GM19238 (cell line): Measurements from ENCODE around the gene GPR148.

ENCODE experiments used
- DNase-seq: peaks from one replicate; pipeline ENCODE4 v3.0.0; 2011; ENCODE audit warnings: low spot score; ENCODE audit not compliant: insufficient read length

Gene GPR148

GRCh38 chr2:130749078-130749477 lies 20.2 kb downstream of the GPR148 start:
- no peak for DNase-seq

DNA sequence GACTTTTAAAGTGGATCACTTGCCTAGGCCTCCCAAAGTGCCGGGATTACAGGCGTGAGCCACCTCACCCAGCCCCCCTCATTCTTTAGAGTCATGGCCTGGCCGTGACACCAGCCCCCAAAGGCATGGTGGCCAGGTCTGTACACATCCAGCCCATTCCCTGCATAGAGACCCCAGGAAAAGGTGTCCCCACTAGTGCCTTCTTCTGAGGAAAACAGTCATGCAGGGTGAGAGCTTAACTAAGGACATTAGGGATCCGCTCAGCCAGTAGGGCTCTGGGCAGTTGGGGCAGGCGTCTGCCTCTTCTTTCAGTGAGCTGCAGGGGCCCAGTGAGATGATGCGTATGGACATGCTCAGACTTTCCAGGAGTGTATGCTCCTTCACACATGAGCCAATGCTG lies 20.8 kb downstream of the GPR148 start:
- DNase-seq, result no peak

DNA sequence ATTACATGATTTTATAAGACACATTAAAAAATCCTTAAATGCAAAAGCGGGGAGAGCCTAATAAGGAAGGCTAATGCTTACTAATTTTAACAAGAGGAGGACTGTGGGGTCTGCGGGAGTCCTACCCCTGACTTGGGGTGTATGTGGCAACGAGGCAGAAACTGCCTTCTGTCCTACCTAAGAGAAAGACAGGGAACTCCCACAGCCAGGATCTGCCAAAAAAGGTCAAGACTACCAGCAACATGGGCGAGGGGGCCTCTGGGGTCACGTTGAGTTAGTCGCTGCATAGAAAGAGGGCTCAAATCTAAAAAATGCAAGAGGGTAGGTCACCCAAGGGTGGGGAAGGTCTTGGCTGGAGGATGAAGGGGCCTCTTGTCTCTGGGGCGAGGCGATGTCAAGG lies 25.9 kb downstream of the GPR148 start:
- no peak for DNase-seq

GRCh38 chr2:130755256-130756052 lies 26.6 kb downstream of the GPR148 start, which contains the start of gene AMER3:
AMER3 (plus strand) TSS chr2:130755540; CDS start chr2:130762073, 6,533 bp downstream.
- no peak for DNase-seq

DNA sequence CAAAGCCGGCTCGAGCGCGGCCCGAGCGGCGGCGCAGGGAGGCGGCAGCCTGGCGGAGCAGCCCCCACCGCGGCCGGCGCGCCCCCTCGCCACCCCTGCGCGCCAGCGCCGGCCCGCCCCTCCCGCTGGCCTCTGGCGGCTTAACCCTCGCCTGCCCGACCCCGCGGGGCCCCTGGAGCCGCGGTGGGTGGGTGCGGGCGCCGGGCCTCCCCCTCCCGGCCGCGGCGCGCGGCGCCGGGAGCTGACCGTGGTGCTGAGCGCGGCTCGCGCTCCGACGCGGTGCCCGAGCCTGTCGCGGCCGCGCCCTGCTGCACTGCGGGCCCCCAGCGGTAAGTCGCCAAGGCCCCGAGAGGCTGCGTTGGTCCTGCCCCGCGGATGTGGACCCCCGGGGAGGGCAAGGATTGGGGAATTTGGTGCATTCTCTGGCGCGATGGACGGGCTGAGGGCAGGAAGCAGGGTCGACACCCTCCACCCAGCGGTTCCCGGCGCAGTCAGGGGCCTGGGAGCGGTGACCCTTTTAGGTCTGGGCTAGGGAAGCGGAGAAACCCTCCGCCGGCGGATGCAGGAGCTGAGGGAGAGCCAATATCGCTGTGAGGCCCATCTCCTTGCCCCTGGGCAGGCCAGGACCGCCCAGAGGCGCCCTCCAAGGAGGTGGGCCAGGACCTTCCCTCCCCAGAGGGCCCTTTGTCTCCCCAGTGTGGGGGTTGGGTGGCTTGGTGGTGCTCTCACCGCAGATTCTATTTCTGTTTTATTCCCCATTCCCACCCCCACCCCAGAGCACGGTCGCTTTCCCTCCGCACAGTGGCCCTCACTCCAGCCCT lies 27.4 kb downstream of the GPR148 start:
- peak; percentile 30 for DNase-seq

DNA sequence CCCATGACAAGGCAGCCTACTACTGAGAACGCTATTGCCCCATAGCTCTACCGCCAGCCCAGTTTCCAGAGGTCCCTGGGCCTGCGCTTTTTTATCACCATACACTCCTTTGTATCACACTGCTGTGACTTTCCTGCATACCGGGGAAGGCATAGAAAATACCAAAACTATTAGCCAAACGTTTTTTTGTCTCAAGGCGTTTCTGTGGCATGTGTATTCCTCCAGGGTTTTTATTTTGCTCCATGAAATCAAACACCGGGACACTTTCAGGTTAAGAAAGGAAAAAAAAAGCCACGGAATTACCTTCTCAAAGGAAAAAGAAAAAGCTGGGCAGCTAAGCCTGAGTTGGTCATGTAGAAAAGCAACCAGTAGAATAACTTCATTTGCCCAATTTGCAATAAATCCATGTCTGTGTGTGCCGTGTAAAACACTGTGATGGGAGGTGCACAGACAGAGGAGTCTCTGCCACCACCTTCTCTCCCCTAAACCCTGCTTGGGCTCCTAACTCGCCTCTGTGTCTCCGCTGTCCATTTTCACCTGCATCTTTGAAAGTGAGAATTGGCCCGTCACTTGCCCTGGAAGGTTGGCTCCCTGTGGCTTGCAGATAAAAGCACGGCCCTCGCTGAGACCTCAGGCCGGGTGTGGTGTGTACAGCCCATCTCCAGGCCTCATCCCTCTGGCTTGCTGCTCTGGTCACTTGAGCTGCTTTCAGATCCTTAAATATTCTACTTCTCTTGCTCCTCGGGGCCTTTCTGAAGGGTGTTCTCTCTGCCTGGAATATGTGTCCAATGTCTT lies 28.2 kb downstream of the GPR148 start:
- DNase-seq, result no peak

DNA sequence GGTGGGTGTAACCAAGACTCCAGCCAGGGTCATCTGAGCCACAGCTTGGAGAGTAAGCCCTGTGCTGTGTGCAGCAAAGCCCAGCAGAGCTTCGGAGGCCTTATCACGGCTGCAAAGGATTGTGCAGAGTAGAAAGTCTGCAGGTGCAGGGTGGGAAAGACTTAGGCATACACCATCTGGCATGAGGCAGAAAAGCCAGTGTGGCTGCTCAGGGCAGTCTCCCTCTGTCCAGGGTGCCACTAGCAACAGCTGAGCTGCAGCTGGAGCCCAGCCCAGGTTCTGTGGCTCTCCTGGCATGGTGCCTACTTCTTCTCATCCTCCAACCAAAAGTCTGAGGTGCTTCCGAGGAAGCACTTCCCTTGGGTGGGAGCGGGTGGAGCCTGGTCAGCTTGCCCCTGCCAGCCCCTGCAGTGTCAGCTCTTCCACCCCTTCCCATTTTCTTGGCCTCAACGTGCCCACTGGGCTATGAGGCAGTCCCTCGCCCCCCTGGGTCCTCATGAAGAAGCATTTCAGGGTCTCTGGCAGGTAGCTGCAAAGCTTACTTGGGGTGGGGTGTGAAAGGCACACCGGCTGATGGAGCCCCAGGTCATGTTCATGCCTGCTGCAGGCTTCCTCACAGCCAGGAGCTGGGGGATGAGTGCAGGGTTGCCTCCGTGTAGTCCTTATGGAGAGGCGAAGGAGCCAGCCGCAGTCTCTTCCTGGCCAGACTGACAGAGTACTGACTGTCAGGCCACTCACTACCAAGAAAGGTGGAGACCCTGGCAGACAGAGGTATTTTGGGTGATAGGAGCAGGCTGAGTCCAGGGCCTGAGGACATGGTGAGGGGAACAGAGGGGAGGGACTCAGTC lies 31.3 kb downstream of the GPR148 start:
- no peak for DNase-seq

GRCh38 chr2:130760754-130761751 lies 32.2 kb downstream of the GPR148 start:
- DNase-seq, result no peak

DNA sequence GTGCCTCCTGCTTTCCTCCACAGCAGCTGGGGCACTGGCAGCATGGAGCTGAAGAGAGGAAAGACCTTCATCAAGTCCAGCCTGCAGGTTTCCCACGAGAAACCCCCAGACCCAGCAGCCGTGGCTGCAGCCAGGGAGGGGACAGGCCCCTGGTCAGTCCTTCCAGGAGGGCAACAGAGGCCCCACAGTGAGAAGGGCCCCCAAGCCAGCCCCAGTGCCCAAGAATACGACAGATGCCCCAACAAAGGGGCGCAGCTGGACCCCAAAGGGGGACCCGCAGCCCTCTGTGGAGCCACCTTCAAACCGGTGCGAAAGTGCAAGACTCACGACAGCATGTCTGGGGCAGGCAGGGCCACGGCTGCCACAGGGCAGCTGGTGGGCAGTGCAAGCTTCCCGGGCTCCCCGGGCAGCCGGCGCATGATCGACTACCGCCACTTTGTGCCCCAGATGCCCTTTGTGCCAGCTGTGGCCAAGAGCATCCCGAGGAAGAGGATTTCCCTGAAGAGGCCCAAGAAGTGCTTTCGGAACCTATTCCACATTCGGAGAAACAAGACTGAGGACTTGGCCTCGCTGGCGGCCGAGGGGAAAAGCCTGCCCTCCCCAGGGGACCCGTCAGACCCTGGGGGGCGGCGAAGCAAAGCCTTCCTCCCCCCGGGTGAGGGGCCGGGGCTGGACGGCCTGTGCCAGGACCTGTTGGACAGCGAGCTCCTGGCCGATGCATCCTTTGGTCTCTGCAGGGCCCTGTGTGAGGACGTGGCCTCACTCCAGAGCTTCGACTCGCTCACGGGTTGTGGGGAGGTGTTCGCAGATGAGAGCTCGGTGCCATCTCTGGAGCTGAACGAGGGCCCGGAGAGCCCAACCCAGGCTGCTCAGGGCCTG lies 33.4 kb downstream of the GPR148 start:
- DNase-seq, result no peak

GRCh38 chr2:130762910-130763385 lies 34.1 kb downstream of the GPR148 start:
- DNase-seq, result no peak

GRCh38 chr2:130763405-130763804 lies 34.5 kb downstream of the GPR148 start:
- no peak for DNase-seq

GRCh38 chr2:130764035-130764820 lies 35.4 kb downstream of the GPR148 start:
- DNase-seq, result no peak

GRCh38 chr2:130764821-130765115 lies 35.9 kb downstream of the GPR148 start:
- DNase-seq, result no peak

GRCh38 chr2:130765464-130765863 lies 36.6 kb downstream of the GPR148 start:
- no peak for DNase-seq

GRCh38 chr2:130766037-130766436 lies 37.2 kb downstream of the GPR148 start:
- DNase-seq, result no peak

- no peak for DNase-seq
Measured at GRCh38 chr2:130766711-130767407, 38.0 kb downstream of the GPR148 start.

DNA sequence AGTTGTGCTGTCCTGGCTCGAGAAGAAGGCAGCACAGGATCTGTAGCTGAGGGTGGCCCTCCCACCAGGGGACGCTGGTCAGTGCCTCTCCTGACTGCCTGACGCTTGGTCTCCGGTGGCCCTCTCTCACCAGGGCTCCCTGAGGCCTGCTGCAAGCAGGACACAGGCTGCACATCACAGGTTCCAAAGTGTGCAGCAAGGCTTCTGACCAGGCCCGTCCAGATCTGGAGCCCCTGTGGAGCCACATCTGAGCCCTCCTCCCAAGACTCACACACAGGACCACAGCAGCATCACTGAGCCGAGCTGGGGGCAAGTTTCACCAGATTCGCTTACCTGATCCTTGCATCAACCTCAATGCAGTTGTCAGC lies 38.5 kb downstream of the GPR148 start:
- no peak for DNase-seq
